GM18909 (cell line): ENCODE data around the gene AFF4.
"Not testable (repeated sequence)": the region's sequence is repeated elsewhere in the genome, so short reads cannot be mapped to it uniquely, and the experiment has no call there.

ENCODE experiments used
- ATAC-seq: cut with Tn5 transposase; IDR thresholded peaks from one replicate; pipeline ENCODE4 v1.9.1; 2021; ENCODE audit warnings: mild to moderate bottlenecking; ENCODE audit not compliant: unreplicated experiment, poor library complexity

Gene AFF4, protein sequence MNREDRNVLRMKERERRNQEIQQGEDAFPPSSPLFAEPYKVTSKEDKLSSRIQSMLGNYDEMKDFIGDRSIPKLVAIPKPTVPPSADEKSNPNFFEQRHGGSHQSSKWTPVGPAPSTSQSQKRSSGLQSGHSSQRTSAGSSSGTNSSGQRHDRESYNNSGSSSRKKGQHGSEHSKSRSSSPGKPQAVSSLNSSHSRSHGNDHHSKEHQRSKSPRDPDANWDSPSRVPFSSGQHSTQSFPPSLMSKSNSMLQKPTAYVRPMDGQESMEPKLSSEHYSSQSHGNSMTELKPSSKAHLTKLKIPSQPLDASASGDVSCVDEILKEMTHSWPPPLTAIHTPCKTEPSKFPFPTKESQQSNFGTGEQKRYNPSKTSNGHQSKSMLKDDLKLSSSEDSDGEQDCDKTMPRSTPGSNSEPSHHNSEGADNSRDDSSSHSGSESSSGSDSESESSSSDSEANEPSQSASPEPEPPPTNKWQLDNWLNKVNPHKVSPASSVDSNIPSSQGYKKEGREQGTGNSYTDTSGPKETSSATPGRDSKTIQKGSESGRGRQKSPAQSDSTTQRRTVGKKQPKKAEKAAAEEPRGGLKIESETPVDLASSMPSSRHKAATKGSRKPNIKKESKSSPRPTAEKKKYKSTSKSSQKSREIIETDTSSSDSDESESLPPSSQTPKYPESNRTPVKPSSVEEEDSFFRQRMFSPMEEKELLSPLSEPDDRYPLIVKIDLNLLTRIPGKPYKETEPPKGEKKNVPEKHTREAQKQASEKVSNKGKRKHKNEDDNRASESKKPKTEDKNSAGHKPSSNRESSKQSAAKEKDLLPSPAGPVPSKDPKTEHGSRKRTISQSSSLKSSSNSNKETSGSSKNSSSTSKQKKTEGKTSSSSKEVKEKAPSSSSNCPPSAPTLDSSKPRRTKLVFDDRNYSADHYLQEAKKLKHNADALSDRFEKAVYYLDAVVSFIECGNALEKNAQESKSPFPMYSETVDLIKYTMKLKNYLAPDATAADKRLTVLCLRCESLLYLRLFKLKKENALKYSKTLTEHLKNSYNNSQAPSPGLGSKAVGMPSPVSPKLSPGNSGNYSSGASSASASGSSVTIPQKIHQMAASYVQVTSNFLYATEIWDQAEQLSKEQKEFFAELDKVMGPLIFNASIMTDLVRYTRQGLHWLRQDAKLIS

DNA sequence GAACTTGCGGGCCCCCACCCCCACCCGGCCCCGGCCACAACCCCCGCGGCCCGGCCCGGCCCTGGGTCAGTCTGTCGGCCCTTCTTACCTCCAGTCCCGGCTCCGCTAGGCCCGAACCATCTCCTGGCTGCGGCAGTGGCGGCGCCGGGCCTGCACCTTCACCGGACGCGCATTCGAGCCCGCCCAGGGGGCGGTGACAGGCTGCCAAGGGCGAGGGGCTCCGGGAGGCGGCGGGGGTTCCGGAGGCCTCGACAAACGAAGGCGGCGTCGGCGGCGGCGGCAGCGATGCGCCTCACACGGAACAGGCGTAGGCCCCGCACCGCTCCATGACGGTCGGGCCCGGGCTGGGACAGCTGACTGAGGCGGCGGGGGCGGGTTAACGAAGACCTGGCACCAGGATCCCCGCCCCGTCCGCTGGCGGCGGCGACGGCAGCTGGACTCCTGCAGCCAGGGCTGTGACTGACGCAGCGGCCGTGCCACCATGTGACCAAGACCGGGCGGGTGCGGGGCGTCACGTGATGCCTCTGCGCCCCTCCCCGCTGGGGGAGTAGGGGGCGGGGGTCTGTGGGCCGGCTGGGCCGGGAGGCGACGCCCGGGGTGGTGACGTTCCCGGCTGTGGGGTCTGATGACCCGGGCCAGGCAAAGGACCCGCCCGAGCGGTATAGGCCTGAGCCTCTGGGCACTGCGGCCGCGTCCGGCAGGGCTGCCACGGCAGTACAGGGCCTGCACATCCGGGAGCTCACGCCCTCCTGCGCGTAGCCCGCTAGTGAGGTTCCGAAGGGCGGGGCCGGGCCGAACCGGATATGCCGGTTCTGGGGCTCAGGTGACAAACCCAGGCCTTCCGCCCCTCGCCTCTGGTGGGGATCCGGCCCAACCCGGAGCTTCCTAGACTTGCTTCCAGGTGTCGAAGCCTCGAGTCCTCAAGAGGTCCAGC, at the start of gene AFF4:
AFF4 (minus strand) TSS at position 464 of the 934 bp plus-strand sequence. CDS start 26,445 bp downstream, outside the sequence.
- ATAC-seq: peak; percentile 97

DNA sequence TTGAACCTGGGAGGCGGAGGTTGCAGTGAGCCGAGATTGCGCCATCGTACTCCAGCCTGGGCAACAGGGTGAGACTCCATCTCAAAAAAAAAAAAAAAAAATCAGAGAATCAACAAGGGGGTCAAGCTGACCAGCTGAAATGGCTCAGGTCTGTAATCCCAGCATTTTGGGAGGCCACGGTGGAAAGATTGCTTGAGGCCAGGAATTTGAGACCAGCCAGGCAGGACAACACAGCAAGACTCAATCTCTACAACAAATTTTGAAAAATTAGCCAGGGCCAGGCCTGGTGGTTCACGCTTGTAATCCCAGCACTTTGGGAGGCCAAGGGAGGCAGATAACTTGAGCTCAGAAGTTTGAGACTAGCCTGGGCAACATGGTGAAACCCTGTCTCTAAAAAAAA, 45.0 kb upstream of the AFF4 start:
- ATAC-seq: not testable (repeated sequence)

DNA sequence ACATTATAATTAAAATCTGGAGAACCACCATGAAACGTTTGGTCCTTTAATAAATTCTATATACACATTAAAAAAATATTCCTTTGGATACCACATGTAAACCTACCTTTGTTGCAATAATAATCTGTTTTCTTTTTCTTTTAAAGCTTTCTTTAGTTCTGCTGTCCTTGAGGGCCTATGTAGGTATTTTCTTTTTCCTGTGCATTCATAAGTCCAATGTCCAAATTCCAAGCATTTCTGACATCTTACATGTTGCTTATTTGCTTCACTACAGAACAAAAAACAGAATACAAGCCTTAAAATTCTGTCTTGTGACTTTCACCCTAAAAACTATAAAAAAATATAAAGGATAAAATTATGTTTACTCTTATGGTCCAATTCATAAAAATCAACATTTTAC, 43.2 kb upstream of the AFF4 start:
- no peak for ATAC-seq

DNA sequence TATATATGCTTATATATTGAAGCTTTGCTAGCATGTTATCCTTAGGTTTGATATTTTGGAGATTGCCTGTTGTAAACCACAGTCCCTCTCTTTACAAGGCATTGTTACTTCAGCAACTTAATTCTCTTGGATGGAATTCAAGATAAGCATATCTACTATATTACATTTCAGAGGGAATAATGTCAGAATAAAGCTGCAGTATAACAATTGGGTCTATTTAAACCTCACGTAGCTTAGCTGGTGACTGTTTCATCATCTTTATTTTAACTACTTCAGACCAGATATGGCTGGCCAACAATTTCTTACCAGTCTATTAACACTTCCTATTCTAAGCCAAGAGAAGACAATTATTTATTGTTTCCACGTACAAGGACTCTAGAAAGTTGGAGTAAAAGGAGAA, 35.8 kb upstream of the AFF4 start:
- ATAC-seq: no peak

DNA sequence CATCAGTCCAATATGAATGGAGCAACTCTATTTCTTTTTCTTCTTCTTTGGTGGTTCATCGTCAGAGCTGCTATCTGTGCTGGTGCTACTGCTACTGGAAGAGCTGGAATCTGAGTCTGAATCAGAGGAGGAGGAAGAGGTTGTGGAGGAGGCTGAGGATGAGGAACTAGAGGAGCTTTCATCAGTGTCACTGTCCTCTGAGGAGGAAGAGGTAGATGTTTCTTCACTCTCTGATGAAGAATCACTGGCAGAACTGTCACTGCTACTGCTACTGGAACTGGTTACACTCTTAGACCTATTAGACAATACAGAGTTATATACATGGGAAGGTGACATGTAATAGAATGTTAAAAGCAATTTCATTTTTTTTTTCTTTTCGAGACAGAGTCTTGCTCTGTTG, 35.1 kb upstream of the AFF4 start:
- ATAC-seq: no peak

DNA sequence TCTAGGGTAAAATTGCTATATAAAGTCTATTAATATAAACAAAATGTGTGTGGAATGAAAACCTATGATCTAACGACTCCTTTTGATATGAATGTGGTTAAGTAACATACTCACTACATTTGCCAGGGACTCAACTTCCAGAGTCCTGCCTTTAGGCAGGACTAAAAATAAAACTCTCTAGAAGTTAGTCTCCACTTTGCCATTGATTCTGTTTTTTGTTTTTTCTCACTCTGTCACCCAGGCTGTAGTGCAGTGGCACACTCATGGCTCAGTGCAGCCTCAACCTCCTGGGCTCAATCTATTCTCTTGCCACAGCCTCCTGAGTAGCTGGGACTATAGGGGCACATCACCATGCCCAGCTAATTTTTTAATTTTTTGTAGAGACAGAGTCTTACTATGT, 32.9 kb upstream of the AFF4 start:
- ATAC-seq: no peak

DNA sequence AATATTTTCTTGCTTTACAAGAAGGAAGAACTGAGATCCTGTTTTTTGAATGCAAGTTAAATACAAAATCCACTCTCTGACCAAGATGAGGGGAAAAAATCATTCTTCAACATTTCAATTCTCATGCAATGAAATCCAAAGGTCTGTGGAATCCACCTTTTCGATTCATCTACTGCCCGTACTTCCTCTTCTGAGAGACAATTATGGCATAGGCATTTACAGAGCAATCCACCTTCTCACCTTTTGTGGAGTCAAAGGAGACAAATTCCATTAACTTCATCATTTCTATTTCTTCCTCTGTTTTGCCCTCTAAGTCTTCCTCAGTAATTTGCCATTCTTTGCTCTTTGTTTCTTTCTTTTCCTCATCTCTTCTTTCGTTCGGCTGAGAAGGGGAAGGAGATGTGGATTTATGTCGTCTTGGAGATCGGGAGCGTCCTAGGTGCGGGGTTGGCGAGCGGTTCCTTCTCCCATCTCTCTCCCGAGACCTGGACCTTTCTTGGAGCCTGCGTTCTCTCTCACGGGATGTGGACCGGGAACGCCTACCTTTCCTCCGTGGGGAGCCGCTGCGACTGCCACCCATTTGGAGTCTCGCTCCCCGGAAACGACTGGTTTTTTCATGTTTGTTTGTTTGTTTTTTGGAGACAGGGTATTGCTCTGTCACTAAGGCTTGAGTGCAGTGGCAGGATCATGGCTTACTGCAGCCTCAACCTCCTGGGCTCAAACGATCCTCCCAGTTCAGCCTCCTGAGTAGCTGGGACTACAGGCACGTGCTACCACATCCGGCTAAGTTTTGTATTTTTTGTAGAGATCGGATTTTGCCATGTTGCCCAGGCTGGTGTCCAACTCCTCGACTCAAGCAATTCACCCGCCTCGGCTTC, 24.3 kb upstream of the AFF4 start:
- no peak for ATAC-seq

DNA sequence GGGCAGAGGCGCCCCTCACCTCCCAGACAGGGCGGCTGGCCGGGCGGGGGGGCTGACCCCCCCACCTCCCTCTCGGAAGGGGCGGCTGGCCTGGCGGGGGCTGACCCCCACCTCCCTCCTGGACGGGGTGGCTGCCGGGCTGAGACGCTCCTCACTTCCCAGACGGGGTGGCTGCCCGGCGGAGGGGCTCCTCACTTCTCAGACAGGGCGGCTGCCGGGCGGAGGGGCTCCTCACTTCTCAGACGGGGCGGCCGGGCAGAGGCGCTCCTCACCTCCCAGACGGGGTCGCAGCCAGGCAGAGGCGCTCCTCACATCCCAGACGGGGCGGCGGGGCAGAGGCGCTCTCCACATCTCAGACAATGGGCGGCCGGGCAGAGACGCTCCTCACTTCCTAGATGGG, 19.5 kb upstream of the AFF4 start:
- ATAC-seq: not testable (repeated sequence)

DNA sequence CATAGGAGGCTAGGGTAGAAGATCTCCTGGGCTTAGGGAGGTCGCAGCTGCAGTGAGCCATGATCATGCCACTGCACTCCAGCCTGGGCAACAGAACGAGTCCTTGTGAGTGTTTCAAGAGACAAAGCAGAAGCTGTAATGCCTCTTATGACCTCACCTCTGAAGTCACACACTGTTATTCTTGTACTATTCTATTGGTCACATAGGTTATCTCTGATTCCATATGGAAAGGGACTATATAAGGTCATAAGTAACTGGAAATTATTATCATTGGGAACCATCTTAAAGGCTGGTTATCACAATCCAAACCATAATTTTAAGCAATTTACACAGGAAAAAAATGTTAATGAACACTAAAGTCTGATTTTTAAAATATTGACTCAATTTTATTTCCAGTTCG, 17.9 kb upstream of the AFF4 start:
- no peak for ATAC-seq

DNA sequence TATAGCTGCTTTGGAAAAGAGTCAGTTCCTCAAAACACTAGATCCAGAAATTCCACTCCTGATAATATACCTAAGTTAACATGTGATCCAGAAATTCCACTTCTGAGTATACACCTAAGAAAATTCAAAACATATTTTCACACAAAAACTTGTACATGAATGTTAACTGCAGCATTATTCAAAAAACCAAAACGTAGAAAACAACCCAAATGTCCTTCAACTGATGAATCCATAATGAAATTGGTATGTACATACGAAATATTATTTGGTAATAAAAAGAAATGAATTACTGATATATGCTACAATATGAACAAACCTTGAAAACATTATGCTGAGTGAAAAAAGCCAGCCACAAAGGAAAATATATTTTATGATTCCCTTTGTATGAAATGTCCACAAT, 16.5 kb upstream of the AFF4 start:
- ATAC-seq: no peak

DNA sequence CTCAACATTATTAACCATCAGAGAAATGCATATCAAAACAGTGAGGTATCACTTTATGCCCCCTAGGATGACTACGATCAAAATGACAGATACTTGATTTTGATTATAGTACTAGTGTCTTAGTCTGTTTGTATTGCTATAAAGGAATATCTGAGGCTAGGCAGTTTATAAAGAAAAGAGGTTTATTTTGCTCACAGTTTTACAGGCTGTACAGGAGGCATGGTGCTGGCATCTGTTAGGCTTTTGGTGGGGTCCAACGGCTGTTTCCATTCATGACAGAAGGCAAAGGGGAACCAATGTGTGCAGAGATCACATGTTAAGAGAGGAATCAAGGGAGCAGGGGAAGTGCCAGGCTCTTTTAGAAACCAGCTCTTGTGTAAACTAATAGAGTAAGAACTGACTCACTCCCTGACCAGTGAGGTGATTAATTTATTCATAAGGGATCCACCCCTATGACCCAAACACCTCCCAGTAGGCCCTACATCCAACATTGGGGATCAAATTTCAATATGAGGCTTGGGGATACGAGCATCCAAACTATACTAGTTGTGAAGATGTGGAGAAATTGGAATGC, 16.0 kb upstream of the AFF4 start:
- ATAC-seq: no peak

DNA sequence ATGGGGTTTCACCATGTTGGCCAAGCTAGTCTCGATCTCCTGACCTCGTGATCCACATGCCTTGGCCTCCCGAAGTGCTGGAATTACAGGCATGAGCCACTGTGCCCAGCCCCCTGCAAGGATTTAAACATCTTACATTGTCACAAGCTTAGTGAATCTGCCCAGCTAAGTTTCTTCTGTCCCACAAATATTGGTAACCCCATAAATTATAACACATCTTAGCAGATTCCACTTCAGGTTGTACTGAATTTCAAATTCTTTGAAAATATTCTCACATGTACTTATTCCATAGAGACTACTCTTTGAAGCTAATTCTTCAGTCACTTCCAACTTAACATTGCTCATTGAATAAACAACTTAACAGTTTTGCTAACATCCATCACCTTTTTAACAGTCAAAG, 13.4 kb upstream of the AFF4 start:
- ATAC-seq: no peak

DNA sequence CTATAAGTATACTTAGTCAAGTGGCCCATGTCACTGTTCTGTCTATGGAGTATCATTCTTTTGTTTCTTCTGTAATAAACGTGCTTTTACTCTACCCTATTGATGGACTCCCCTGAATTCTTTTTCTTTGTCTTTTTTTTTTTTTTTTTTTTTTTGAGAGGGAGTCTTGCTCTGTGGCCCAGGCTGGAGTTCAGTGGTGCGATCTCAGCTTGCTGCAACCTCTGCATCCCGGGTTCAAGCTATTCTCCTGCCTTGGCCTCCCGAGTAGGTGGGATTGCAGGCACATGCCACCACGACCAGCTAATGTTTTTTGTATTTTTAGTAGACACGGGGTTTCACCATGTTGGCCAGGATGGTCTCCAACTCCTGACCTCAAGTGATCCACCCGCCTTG, 9.0 kb upstream of the AFF4 start:
- ATAC-seq: not testable (repeated sequence)

DNA sequence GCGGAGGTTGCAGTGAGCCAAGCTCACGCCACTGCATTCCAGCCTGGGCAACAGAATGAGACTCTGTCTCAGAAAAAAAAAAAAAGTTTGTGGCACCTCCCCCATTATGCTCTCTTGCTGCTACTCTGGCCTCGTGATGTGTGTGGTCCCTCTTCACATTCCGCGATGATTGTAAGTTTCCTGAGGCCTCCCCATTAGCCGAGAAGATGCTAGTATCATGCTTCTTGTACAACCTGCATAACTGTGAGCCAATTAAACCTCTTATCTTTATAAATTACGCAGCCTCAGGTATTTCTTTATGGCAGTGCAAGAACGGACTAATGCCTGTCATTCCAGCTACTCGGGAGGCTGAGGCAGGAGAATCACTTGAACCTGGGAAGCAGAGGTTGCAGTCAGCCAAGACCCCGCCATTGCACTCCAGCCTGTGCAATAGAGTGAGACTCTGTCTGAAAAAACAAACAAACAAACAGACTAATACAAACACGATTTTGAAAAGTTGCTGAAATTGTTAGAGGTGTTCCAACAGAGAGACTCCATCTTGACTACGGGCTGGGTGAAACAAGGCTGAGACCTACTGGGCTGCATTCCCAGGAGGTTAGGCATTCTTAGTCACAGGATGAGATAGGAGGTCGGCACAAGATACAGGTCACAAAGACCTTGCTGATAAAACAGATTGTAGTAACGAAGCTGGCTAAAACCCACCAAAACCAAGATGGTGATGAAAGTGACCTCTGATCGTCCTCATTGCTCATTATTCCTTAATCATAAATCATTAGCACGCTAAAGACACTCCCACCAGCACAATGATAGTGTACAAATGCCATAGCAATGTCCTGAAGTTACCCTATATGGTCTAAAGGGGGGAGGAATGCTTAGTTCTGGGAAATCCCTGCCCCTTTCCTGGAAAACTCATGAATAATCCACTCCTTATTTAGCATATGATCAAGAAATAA, 8.3 kb upstream of the AFF4 start:
- no peak for ATAC-seq

DNA sequence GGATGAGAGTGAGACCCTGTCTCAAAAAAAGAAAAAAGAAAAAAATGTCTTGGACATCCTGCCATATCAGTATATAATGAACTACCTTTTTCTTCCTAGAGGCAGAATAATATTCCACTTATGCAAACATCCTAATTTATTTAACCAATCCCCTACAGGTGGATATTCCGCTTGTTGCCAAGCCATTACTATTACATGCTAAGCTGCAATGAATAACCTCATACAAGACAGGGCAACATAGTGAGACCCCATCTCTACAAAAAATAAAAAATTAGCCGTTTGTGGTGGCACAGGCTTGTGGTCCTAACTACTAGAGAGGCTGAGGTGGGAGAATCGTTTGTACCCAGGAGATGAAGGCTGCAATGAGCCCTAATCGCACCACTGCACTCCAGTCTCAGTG, 1.7 kb upstream of the AFF4 start:
- no peak for ATAC-seq

DNA sequence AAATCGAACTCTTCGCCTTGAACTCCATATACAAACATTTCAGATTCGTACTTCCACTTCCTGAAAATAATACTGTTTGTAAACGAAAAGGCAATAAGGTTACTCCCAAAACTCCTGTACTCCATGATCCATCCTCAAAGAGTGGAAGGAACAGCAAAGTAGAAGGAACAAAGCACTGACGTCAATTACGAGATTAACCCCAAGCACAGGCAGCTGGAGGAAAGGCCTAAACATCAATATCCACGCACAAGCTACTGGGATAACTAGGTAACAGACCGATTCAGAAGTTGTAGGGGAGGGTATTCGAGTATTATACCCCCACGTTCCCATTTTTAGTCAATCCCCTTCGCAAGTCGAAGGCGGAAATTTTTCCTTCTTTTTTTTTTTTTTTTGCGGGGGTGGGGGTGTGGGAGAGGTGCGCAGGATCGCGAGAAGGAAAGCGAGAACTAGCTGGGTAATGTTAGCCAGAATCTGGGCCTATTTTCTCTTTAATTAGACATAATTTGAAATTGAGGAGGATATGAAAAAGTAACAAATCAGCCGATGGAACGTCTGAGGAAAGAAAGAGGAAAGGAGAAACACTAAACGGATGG, 909 bp downstream of the AFF4 start:
- ATAC-seq: no peak

DNA sequence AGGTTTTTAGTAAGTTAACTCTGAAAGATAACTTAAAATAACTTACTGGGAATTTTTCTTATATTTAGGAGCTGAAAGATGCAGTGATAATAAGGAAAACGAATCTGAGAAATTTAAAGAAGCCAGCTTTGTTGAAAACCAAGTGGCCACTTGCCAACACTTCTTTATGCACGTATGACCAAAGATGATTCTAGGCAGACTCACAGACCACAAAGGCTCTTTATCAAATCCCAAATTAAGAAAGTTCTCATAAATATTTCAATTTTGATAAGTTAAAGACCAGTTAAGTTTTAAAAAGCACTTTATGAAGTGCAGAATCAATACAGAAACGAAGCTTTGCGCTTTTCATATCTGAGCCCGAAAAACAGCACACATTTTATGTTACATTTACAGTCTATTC, 1.5 kb downstream of the AFF4 start:
- no peak for ATAC-seq
